C4-2B (cell line): ENCODE measurements around the gene ADAT1.

Source experiments
- H3K27ac ChIP-seq: fragments of 450-650 bp; 2 replicates; pipeline ENCODE4 v1.5.1; 2017
- CTCF ChIP-seq: fragments of 450-650 bp; conservative IDR thresholded peaks from 2 replicates; pipeline ENCODE4 v1.5.1; 2017; ENCODE audit warnings: mild to moderate bottlenecking
- ZFX ChIP-seq: fragments of 450-650 bp; IDR thresholded peaks from 2 replicates; pipeline ENCODE4 v1.6.1; 2017

The ADAT1 gene

GRCh38 chr16:75620326-75621169, 2.5 kb downstream of the ADAT1 start:
- TF ChIP-seq CTCF, result no peak
- no peak for TF ChIP-seq ZFX
- H3K27ac ChIP-seq, result no peak overlapping the region

GRCh38 chr16:75618780-75619179, 4.3 kb downstream of the ADAT1 start:
- H3K27ac ChIP-seq, result no peak overlapping the region
- TF ChIP-seq ZFX (no peak), CTCF (no peak)

- no peak for TF ChIP-seq ZFX
- TF ChIP-seq CTCF, result no peak
These were observed 6.0 kb downstream of the ADAT1 start for GRCh38 chr16:75617121-75617520.

GRCh38 chr16:75616521-75617010, 6.5 kb downstream of the ADAT1 start:
- TF ChIP-seq CTCF, result no peak
- TF ChIP-seq ZFX, result no peak
- H3K27ac ChIP-seq, result no peak overlapping the region

More at GRCh38 chr16:75617121-75617520, 6.0 kb downstream of the ADAT1 start:
- no peak overlapping the region for H3K27ac ChIP-seq

- H3K27ac ChIP-seq, result no peak overlapping the region
- TF ChIP-seq CTCF, result no peak
- TF ChIP-seq ZFX, result no peak
These were observed 7.5 kb downstream of the ADAT1 start for GRCh38 chr16:75615619-75616018.

GRCh38 chr16:75614066-75614897, 8.8 kb downstream of the ADAT1 start:
- H3K27ac ChIP-seq, result no peak overlapping the region
- TF ChIP-seq CTCF (no peak), ZFX (no peak)

- TF ChIP-seq ZFX, result no peak
These were observed 16.6 kb downstream of the ADAT1 start for GRCh38 chr16:75606507-75606906.

More at GRCh38 chr16:75606507-75606906, 16.6 kb downstream of the ADAT1 start:
- H3K27ac ChIP-seq, result no peak overlapping the region
